Thyroid gland (tissue), 4 donors: ENCODE measurements around the gene ST8SIA2. TPM values are rescaled to one million over a fixed set of nuclear protein-coding genes. Genes with fewer than 3 reads are reported as not detected.

ENCODE experiments used
- DNase-seq, 2 donors: peaks; one replicate each; pipeline ENCODE4 v3.0.0-alpha.2; 2019
- H3K27ac ChIP-seq, 3 donors: fragments of 200-600 bp; sonication (generic); 1 replicate in 2 of 3; 2 replicates in 1 of 3; pipeline ENCODE4 v1.5.1; 2016 to 2019; ENCODE audit warnings: mild to moderate bottlenecking in 1 of 3, moderate library complexity in 1 of 3
- H3K27me3 ChIP-seq: fragments of 200-600 bp; sonication (generic); one replicate; pipeline ENCODE4 v1.5.1; 2019
- H3K36me3 ChIP-seq, 2 donors: fragments of 200-600 bp; sonication (generic); one replicate each; pipeline ENCODE4 v1.5.1; 2016 to 2019
- H3K4me1 ChIP-seq, 2 donors: fragments of 200-600 bp; sonication (generic); one replicate each; pipeline ENCODE4 v1.5.1; 2017 to 2019
- H3K4me3 ChIP-seq, 3 donors: fragments of 200-600 bp; sonication (generic); replicated peaks in 1 of 3; 1 replicate in 2 of 3; 2 replicates in 1 of 3; pipeline ENCODE4 v1.5.1; 2016; ENCODE audit warnings: mild to moderate bottlenecking in 1 of 3
- H3K9me3 ChIP-seq: fragments of 200-600 bp; sonication (generic); one replicate; pipeline ENCODE4 v1.5.1; 2017
- CTCF ChIP-seq, 6 experiments: fragments of 200-600 bp in 3 of 6; fragments of 450-650 bp in 3 of 6; sonication (generic) in 3 of 6; IDR thresholded peaks; one replicate each; pipeline ENCODE4 v1.5.1; 2016 to 2019; ENCODE audit warnings: antibody characterized with exemption in 6 of 6, mild to moderate bottlenecking in 2 of 6, inconsistent platforms in 1 of 6, moderate library complexity in 1 of 6
- POLR2A ChIP-seq, 2 donors: fragments of 450-650 bp; IDR thresholded peaks; one replicate each; pipeline ENCODE4 v1.6.1; 2017; ENCODE audit warnings: antibody characterized with exemption in 2 of 2, mild to moderate bottlenecking in 2 of 2, moderate library complexity in 1 of 2
- WGBS, 2 donors: methylation state at CpG; one replicate each; pipeline ENCODE4 v1.1.5; 2017; 5-methylcytosine and 5-hydroxymethylcytosine counted together
- intact Hi-C: fragments of 100-400 bp; cut with DNase I; formaldehyde crosslinking; loops from one replicate; pipeline ENCODE4 v1.15.1; 2023
- total RNA-seq, 4 donors: library from RNA; depleted of rRNA; stranded (reverse); fragments of >200 nt; gene quantifications; one replicate each; pipeline ENCODE4 v1.2.3, GENCODE V29; 2016

Gene ST8SIA2
- total RNA-seq, 4 donors from 2014 or later = under 0.01 to 4.3 TPM; not detected in 2

DNA sequence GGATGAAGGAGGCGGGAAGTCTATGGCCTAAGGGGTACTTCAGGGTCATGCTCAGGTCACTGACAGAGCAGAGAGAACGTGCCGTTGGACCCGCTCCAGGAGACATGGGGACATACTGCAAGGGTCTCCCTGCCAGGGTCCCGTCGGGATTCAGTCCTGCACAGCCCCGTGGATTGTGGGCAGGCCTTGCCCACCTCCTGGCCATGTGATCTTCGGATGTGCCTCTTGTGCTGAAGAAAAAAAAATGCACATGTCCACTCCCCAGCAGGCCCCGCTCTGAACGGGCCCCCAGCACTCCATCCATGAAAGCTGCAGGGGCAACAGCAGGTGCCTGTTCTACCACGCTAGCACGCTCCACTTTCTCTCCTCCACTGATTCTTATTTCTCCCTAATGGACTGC lies 22.9 kb downstream of the ST8SIA2 start:
- no peak overlapping the region for H3K27ac ChIP-seq
- 59 to 61% methylated on average over 12 of the region's 12 CpGs for WGBS, 2 donors
- no peaks in the 10 kb centered on the region for H3K36me3 ChIP-seq
- H3K4me3 ChIP-seq = no peak overlapping the region
- no peaks in the 10 kb centered on the region for H3K9me3 ChIP-seq
- no peaks in the 10 kb centered on the region for H3K27me3 ChIP-seq
- intact Hi-C loops = no loop called here
- no peak for DNase-seq
- TF ChIP-seq POLR2A (IDR thresholded peaks at IDR 0.05) = no peak
- TF ChIP-seq CTCF (IDR thresholded peaks at IDR 0.05) = no peak
- no peaks in the 10 kb centered on the region for H3K4me1 ChIP-seq

- H3K9me3 ChIP-seq = no peaks in the 10 kb centered on the region
- H3K4me3 ChIP-seq = no peak overlapping the region
- TF ChIP-seq CTCF (IDR thresholded peaks at IDR 0.05) = no peak
- no peak for TF ChIP-seq POLR2A (IDR thresholded peaks at IDR 0.05)
- 84 to 90% methylated on average over 7 of the region's 7 CpGs for whole genome bisulfite sequencing, 2 donors
- H3K36me3 ChIP-seq = no peaks in the 10 kb centered on the region
- no peaks in the 10 kb centered on the region for H3K27me3 ChIP-seq
- no peak overlapping the region for H3K27ac ChIP-seq
- intact Hi-C loops = no loop called here
- no peaks in the 10 kb centered on the region for H3K4me1 ChIP-seq
- no peak for DNase-seq
Observed at GRCh38 chr15:92417716-92418115, 24.0 kb downstream of the ST8SIA2 start.

- no peak for DNase-seq
- no peaks in the 10 kb centered on the region for H3K4me1 ChIP-seq
- H3K27ac ChIP-seq = no peak overlapping the region
- H3K9me3 ChIP-seq = no peaks in the 10 kb centered on the region
- no peak overlapping the region for H3K4me3 ChIP-seq
- no peaks in the 10 kb centered on the region for H3K27me3 ChIP-seq
- TF ChIP-seq POLR2A (IDR thresholded peaks at IDR 0.05) (no peak), CTCF (IDR thresholded peaks at IDR 0.05) (no peak)
- H3K36me3 ChIP-seq = no peaks in the 10 kb centered on the region
- WGBS, 2 donors = 72 to 85% methylated on average over 7 of the region's 7 CpGs
- intact Hi-C loops = no loop called here
Observed at GRCh38 chr15:92418864-92419263, 25.2 kb downstream of the ST8SIA2 start.

GRCh38 chr15:92421976-92422375 lies 28.3 kb downstream of the ST8SIA2 start:
- Histone ChIP-seq H3K27ac (no peak overlapping the region), H3K27me3 (no peaks in the 10 kb centered on the region), H3K4me1 (no peaks in the 10 kb centered on the region), H3K9me3 (no peaks in the 10 kb centered on the region), H3K4me3 (no peak overlapping the region), H3K36me3 (no peaks in the 10 kb centered on the region)
- 43 to 100% methylated on average over 1 of the region's 1 CpG for WGBS, 2 donors
- intact Hi-C loops = no loop called here
- no peak for DNase-seq
- TF ChIP-seq POLR2A (IDR thresholded peaks at IDR 0.05) (no peak), CTCF (IDR thresholded peaks at IDR 0.05) (no peak)

GRCh38 chr15:92425578-92426225 lies 32.0 kb downstream of the ST8SIA2 start:
- no peaks in the 10 kb centered on the region for H3K9me3 ChIP-seq
- intact Hi-C loops = no loop called here

More at GRCh38 chr15:92425578-92426225, 32.0 kb downstream of the ST8SIA2 start:
- no peaks in the 10 kb centered on the region for H3K27me3 ChIP-seq
- no peak for DNase-seq
- WGBS, 2 donors = 74 to 75% methylated on average over 12 of the region's 12 CpGs
- no peak for TF ChIP-seq CTCF (IDR thresholded peaks at IDR 0.05)
- TF ChIP-seq POLR2A (IDR thresholded peaks at IDR 0.05) = no peak
- no peaks in the 10 kb centered on the region for H3K4me1 ChIP-seq
- no peak overlapping the region for H3K4me3 ChIP-seq
- H3K27ac ChIP-seq = no peak overlapping the region
- no peaks in the 10 kb centered on the region for H3K36me3 ChIP-seq
